GM19372 (cell line): ENCODE data around the gene PYROXD2.

Experiments
- ATAC-seq: cut with Tn5 transposase; IDR thresholded peaks from one replicate; pipeline ENCODE4 v1.9.1; 2021; ENCODE audit warnings: mild to moderate bottlenecking, low read depth, moderate library complexity; ENCODE audit not compliant: unreplicated experiment

Gene PYROXD2

GRCh38 chr10:98436704-98437103 lies 21.7 kb upstream of the PYROXD2 start:
- ATAC-seq, result no peak

- ATAC-seq, result no peak
Measured at GRCh38 chr10:98435178-98435577, 20.2 kb upstream of the PYROXD2 start.

GRCh38 chr10:98433881-98434732 lies 19.1 kb upstream of the PYROXD2 start:
- ATAC-seq, result no peak

GRCh38 chr10:98433371-98433770 lies 18.4 kb upstream of the PYROXD2 start:
- ATAC-seq, result no peak

GRCh38 chr10:98432330-98432729 lies 17.3 kb upstream of the PYROXD2 start:
- ATAC-seq, result no peak

GRCh38 chr10:98431016-98431415 lies 16.0 kb upstream of the PYROXD2 start:
- no peak for ATAC-seq

- ATAC-seq, result no peak
Measured at GRCh38 chr10:98430427-98430826, 15.4 kb upstream of the PYROXD2 start.

- ATAC-seq, result no peak
Measured at GRCh38 chr10:98429320-98430072, 14.5 kb upstream of the PYROXD2 start.

GRCh38 chr10:98427011-98427515 lies 12.1 kb upstream of the PYROXD2 start:
- no peak for ATAC-seq

GRCh38 chr10:98425511-98426352 lies 10.8 kb upstream of the PYROXD2 start:
- ATAC-seq, result peak; percentile 63

- no peak for ATAC-seq
Measured at GRCh38 chr10:98424295-98425254, 9.6 kb upstream of the PYROXD2 start.

- no peak for ATAC-seq
Measured at GRCh38 chr10:98423691-98424120, 8.7 kb upstream of the PYROXD2 start.

GRCh38 chr10:98422182-98422581 lies 7.2 kb upstream of the PYROXD2 start:
- no peak for ATAC-seq

GRCh38 chr10:98420786-98421185 lies 5.8 kb upstream of the PYROXD2 start:
- ATAC-seq, result no peak

GRCh38 chr10:98419469-98420261 lies 4.7 kb upstream of the PYROXD2 start:
- ATAC-seq, result no peak

- no peak for ATAC-seq
Measured at GRCh38 chr10:98418665-98419468, 3.9 kb upstream of the PYROXD2 start.

GRCh38 chr10:98417973-98418664 lies 3.1 kb upstream of the PYROXD2 start:
- no peak for ATAC-seq
